Ovary (tissue), 3 donors: Measurements from ENCODE around the gene TEX38.

Experiments
- EP300 ChIP-seq: sonication (generic); formaldehyde crosslinking; IDR thresholded peaks from one replicate; pipeline ENCODE4 v1.6.1; 2017; ENCODE audit warnings: antibody characterized with exemption
- POLR2A ChIP-seq: fragments of 450-650 bp; IDR thresholded peaks from one replicate; pipeline ENCODE4 v1.6.1; 2017; ENCODE audit warnings: antibody characterized with exemption, mild to moderate bottlenecking, moderate library complexity
- TF ChIP-seq, protein P1 (sequence below), 3 donors: fragments of 450-650 bp in 2 of 3; fragments of 200-600 bp in 1 of 3; IDR thresholded peaks; one replicate each; pipeline versions ENCODE4 v1.5.1 to v1.8.0; 2016 to 2022; ENCODE audit warnings: antibody characterized with exemption in 3 of 3, mild to moderate bottlenecking in 1 of 3
- donor health status: DM: no; HTN: no; CAD: no.

DNA sequence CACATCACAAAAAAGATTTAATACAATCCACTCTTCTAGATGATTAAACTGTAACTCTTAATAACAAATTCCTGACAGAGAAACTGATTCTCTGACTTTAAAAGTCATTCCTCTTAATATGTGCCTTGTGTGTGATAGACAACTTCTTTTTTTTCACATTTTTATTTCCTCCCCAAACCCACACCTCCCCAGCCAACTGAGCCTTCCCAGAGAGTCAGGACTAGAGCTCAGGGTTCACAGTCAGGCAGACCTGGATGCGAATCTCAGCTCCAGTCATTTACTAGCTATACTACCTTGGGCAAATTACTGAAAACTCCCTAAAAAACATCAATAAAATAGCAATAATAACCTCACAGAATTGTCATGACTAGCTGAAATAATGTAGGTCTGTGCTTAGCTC is 17.6 kb upstream of the TEX38 start:
- TF ChIP-seq, protein P1, sequence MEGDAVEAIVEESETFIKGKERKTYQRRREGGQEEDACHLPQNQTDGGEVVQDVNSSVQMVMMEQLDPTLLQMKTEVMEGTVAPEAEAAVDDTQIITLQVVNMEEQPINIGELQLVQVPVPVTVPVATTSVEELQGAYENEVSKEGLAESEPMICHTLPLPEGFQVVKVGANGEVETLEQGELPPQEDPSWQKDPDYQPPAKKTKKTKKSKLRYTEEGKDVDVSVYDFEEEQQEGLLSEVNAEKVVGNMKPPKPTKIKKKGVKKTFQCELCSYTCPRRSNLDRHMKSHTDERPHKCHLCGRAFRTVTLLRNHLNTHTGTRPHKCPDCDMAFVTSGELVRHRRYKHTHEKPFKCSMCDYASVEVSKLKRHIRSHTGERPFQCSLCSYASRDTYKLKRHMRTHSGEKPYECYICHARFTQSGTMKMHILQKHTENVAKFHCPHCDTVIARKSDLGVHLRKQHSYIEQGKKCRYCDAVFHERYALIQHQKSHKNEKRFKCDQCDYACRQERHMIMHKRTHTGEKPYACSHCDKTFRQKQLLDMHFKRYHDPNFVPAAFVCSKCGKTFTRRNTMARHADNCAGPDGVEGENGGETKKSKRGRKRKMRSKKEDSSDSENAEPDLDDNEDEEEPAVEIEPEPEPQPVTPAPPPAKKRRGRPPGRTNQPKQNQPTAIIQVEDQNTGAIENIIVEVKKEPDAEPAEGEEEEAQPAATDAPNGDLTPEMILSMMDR (IDR thresholded peaks at IDR 0.05): no peak
- TF ChIP-seq EP300: no peak
- TF ChIP-seq POLR2A: no peak
